HepG2 (cell line): Measurements from ENCODE around the gene ABTB2. TPM values are rescaled to one million over a fixed set of nuclear protein-coding genes. Genes with fewer than 3 reads are reported as not detected.

Experiments
- CBX2 ChIP-seq, 2 experiments: fragments of 200-600 bp in 1 of 2; sonication (generic); formaldehyde crosslinking in 1 of 2; IDR thresholded peaks; 2 replicates each; pipeline versions ENCODE4 v1.7.0 to v1.8.1; 2018 to 2022; ENCODE audit warnings: low read depth in 2 of 2, low read length in 1 of 2, mild to moderate bottlenecking in 1 of 2, missing genetic modification reagents in 1 of 2
- CBX5 ChIP-seq: sonication (generic); formaldehyde crosslinking; IDR thresholded peaks from 2 replicates; pipeline ENCODE4 v1.4.0; 2020; ENCODE audit warnings: missing genetic modification reagents, borderline replicate concordance
- DRAP1 ChIP-seq: IDR thresholded peaks from 2 replicates; pipeline ENCODE4 v1.6.1; 2016; ENCODE audit warnings: missing genetic modification reagents, missing compliant biosample characterization
- GABPA ChIP-seq, 2 experiments: IDR thresholded peaks; 2 replicates each; pipeline ENCODE4 v1.6.1; 2011 to 2016; ENCODE audit warnings: low read depth in 2 of 2, low read length in 1 of 2, missing biosample characterization in 1 of 2, missing genetic modification characterization in 1 of 2
- MXD3 ChIP-seq: IDR thresholded peaks from 2 replicates; pipeline ENCODE4 v1.6.1; 2016; ENCODE audit warnings: mild to moderate bottlenecking, missing biosample characterization, missing genetic modification reagents
- NR2F1 ChIP-seq, 2 experiments: fragments of 450-650 bp in 1 of 2; formaldehyde crosslinking in 1 of 2; IDR thresholded peaks; 2 replicates each; pipeline versions ENCODE4 v1.5.0 to v1.6.1; 2016 to 2020; ENCODE audit warnings: mild to moderate bottlenecking in 1 of 2, missing compliant biosample characterization in 1 of 2, missing genetic modification reagents in 1 of 2, moderate library complexity in 1 of 2
- PHF20 ChIP-seq: sonication (generic); formaldehyde crosslinking; IDR thresholded peaks from 2 replicates; pipeline ENCODE4 v1.5.0; 2020; ENCODE audit warnings: mild to moderate bottlenecking, missing genetic modification reagents
- SMARCC2 ChIP-seq: fragments of 450-650 bp; IDR thresholded peaks from 2 replicates; pipeline ENCODE4 v1.6.1; 2017; ENCODE audit warnings: antibody characterized with exemption, mild to moderate bottlenecking
- ZNF503 ChIP-seq: sonication (generic); formaldehyde crosslinking; IDR thresholded peaks from 2 replicates; pipeline ENCODE4 v1.4.0; 2020; ENCODE audit warnings: missing genetic modification reagents
- ZNF605 ChIP-seq: sonication (generic); formaldehyde crosslinking; IDR thresholded peaks from 2 replicates; pipeline ENCODE4 v1.8.0; 2022; ENCODE audit warnings: mild to moderate bottlenecking, missing genetic modification reagents
- ZNF619 ChIP-seq: sonication (generic); formaldehyde crosslinking; IDR thresholded peaks from 2 replicates; pipeline ENCODE4 v1.4.0; 2020; ENCODE audit warnings: mild to moderate bottlenecking, missing genetic modification reagents
- ZNF740 ChIP-seq: sonication (generic); formaldehyde crosslinking; IDR thresholded peaks from 2 replicates; pipeline ENCODE4 v1.4.0; 2020; ENCODE audit warnings: missing genetic modification reagents
- ZNF800 ChIP-seq: sonication (generic); formaldehyde crosslinking; IDR thresholded peaks from 2 replicates; pipeline ENCODE4 v1.4.0; 2020; ENCODE audit warnings: missing genetic modification reagents
- polyA plus RNA-seq, 8 experiments: library from polyadenylated mRNA; depleted of rRNA in 3 of 8; stranded (reverse) in 7 of 8; unstranded in 1 of 8; fragments of >200 nt; fragmentation: Illumina TruSeq in 4 of 8; extraction: Trizol in 4 of 8; gene quantifications; 2 replicates each; pipeline versions ENCODE4 v1.2.1 to v1.2.3, GENCODE V29; 2011 to 2016; ENCODE audit warnings: low read depth in 4 of 8, missing spikeins in 1 of 8, mixed read lengths in 1 of 8; ENCODE audit not compliant: insufficient read depth in 1 of 8
- total RNA-seq, 5 experiments: library from RNA; depleted of rRNA; stranded (reverse); fragments of >200 nt; fragmentation: Illumina TruSeq; extraction: Trizol; gene quantifications; 2 replicates each; pipeline ENCODE4 v1.2.3, GENCODE V29; 2016; ENCODE audit warnings: low read depth in 1 of 5
- TF ChIP-seq, protein P1 (sequence below): sonication (generic); formaldehyde crosslinking; IDR thresholded peaks from 2 replicates; pipeline ENCODE4 v1.5.0; 2020; ENCODE audit warnings: missing genetic modification reagents, mild to moderate bottlenecking, borderline replicate concordance
- TF ChIP-seq, protein P2 (sequence below): IDR thresholded peaks from 2 replicates; pipeline ENCODE4 v1.6.1; 2016; ENCODE audit warnings: missing biosample characterization, missing genetic modification reagents, low read depth
- TF ChIP-seq, protein P3 (sequence below): sonication (generic); formaldehyde crosslinking; IDR thresholded peaks from 2 replicates; pipeline ENCODE4 v1.4.0; 2020; ENCODE audit warnings: mild to moderate bottlenecking, missing genetic modification reagents

Gene ABTB2
- total and polyA plus RNA-seq, 2 of the 13 experiments (the other 11 are each of a cell fraction or from before 2014, with no cell fraction given): 5.1 to 15.4 TPM

GRCh38 chr11:34344768-34345539, 12.9 kb downstream of the ABTB2 start (continued):
- TF ChIP-seq ZNF800 (CRISPR knock-in tag) (no peak), ZNF605 (no peak), ZNF619 (CRISPR knock-in tag) (no peak), MXD3 (CRISPR knock-in tag) (no peak), CBX2 (IDR thresholded peaks at IDR 0.05; ENCODE audit: low read depth, low read length) (no peak), CBX2 (CRISPR knock-in tag; IDR thresholded peaks at IDR 0.05; ENCODE audit: low read depth) (no peak), ZNF503 (0 out of 2 replicates have a peak, but pooled peaks have one; percentile 28), SMARCC2 (no peak), CBX5 (CRISPR knock-in tag) (peak; percentile 41; the same call in 1 of the 2 replicates), NR2F1 (CRISPR knock-in tag; IDR thresholded peaks at IDR 0.05) (peak; percentile 56 to 63; a peak in 2 of 4 replicates), ZNF740 (CRISPR knock-in tag) (no peak), PHF20 (no peak), DRAP1 (CRISPR knock-in tag) (peak; percentile 46; the same call in 1 of the 2 replicates), GABPA (IDR thresholded peaks at IDR 0.05; ENCODE audit: low read depth, low read length) (no peak), GABPA (CRISPR knock-in tag; IDR thresholded peaks at IDR 0.05; ENCODE audit: low read depth) (no peak)
- TF ChIP-seq, protein P1, sequence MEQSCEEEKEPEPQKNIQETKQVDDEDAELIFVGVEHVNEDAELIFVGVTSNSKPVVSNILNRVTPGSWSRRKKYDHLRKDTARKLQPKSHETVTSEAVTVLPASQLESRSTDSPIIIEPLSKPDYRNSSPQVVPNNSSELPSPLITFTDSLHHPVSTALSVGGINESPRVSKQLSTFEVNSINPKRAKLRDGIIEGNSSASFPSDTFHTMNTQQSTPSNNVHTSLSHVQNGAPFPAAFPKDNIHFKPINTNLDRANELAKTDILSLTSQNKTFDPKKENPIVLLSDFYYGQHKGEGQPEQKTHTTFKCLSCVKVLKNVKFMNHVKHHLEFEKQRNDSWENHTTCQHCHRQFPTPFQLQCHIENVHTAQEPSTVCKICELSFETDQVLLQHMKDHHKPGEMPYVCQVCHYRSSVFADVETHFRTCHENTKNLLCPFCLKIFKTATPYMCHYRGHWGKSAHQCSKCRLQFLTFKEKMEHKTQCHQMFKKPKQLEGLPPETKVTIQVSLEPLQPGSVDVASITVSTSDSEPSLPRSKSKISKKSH: no peak
- TF ChIP-seq, protein P2, sequence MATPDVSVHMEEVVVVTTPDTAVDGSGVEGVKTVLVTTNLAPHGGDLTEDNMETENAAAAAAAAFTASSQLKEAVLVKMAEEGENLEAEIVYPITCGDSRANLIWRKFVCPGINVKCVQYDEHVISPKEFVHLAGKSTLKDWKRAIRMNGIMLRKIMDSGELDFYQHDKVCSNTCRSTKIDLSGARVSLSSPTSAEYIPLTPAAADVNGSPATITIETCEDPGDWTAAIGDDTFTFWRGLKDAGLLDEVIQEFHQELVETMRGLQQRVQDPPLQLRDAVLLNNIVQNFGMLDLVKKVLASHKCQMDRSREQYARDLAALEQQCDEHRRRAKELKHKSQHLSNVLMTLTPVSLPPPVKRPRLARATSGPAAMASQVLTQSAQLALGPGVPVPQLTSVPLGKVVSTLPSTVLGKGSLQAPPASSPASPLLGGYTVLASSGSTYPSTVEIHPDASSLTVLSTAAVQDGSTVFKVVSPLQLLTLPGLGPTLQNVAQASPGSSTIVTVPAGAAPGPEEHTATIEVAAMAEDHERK (CRISPR knock-in tag): no peak
- TF ChIP-seq, protein P3, sequence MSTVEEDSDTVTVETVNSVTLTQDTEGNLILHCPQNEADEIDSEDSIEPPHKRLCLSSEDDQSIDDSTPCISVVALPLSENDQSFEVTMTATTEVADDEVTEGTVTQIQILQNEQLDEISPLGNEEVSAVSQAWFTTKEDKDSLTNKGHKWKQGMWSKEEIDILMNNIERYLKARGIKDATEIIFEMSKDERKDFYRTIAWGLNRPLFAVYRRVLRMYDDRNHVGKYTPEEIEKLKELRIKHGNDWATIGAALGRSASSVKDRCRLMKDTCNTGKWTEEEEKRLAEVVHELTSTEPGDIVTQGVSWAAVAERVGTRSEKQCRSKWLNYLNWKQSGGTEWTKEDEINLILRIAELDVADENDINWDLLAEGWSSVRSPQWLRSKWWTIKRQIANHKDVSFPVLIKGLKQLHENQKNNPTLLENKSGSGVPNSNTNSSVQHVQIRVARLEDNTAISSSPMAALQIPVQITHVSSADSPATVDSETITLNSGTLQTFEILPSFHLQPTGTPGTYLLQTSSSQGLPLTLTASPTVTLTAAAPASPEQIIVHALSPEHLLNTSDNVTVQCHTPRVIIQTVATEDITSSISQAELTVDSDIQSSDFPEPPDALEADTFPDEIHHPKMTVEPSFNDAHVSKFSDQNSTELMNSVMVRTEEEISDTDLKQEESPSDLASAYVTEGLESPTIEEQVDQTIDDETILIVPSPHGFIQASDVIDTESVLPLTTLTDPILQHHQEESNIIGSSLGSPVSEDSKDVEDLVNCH (CRISPR knock-in tag): no peak
